ENCODE results near the gene ZNF32.
A peak's percentile ranks its signal among the peaks of the same experiment; 100 is the strongest.

GRCh38 chr10:43667317-43667731, 18.6 kb upstream of the ZNF32 start:
- TF ChIP-seq CTCF (IDR thresholded peaks at IDR 0.05; ENCODE audit: poor library complexity) (peak; percentile 54), EZH2 (IDR thresholded peaks at IDR 0.05; ENCODE audit: borderline replicate concordance) (no peak), EZH2phosphoT487 (IDR thresholded peaks at IDR 0.05; ENCODE audit: low read depth, severe bottlenecking, unreplicated experiment) (no peak)
